HepG2 (cell line): ENCODE measurements around the gene CD300LD.

Source experiments
- AFF4 ChIP-seq: sonication (generic); formaldehyde crosslinking; IDR thresholded peaks from 2 replicates; pipeline ENCODE4 v1.4.0; 2020; ENCODE audit warnings: missing genetic modification reagents
- BRCA1 ChIP-seq: sonication (generic); formaldehyde crosslinking; IDR thresholded peaks from 2 replicates; pipeline ENCODE4 v1.4.0; 2020; ENCODE audit warnings: missing genetic modification reagents
- EED ChIP-seq: sonication (generic); formaldehyde crosslinking; IDR thresholded peaks from 2 replicates; pipeline ENCODE4 v1.5.0; 2020; ENCODE audit warnings: mild to moderate bottlenecking, missing genetic modification reagents
- FOXJ3 ChIP-seq: sonication (generic); formaldehyde crosslinking; IDR thresholded peaks from 2 replicates; pipeline ENCODE4 v1.4.0; 2020; ENCODE audit warnings: missing genetic modification reagents, mild to moderate bottlenecking, borderline replicate concordance
- HMG20A ChIP-seq: IDR thresholded peaks from 2 replicates; pipeline ENCODE4 v1.6.1; 2016; ENCODE audit warnings: borderline replicate concordance
- KDM2A ChIP-seq: sonication (generic); formaldehyde crosslinking; IDR thresholded peaks from 2 replicates; pipeline ENCODE4 v1.4.0; 2020; ENCODE audit warnings: low read depth, missing genetic modification reagents, borderline replicate concordance
- MLX ChIP-seq: IDR thresholded peaks from 2 replicates; pipeline ENCODE4 v1.6.1; 2016
- POLR2AphosphoS5 ChIP-seq: IDR thresholded peaks from 2 replicates; pipeline ENCODE4 v1.6.1; 2012; ENCODE audit warnings: low read depth, low read length
- REST ChIP-seq, 2 experiments: IDR thresholded peaks; 2 replicates each; pipeline ENCODE4 v1.6.1; 2011 to 2012; ENCODE audit warnings: low read length in 2 of 2, borderline replicate concordance in 1 of 2, low read depth in 1 of 2, mild to moderate bottlenecking in 1 of 2, moderate library complexity in 1 of 2
- TBX3 ChIP-seq: fragments of 450-650 bp; IDR thresholded peaks from 2 replicates; pipeline ENCODE4 v1.6.1; 2017; ENCODE audit warnings: antibody characterized with exemption, mild to moderate bottlenecking, inconsistent platforms, borderline replicate concordance
- ZFP1 ChIP-seq: IDR thresholded peaks from 2 replicates; pipeline ENCODE4 v1.6.1; 2016
- ZNF276 ChIP-seq: sonication (generic); formaldehyde crosslinking; IDR thresholded peaks from 2 replicates; pipeline ENCODE4 v1.4.0; 2020; ENCODE audit warnings: mild to moderate bottlenecking, low read depth, missing genetic modification reagents
- TF ChIP-seq, protein P1 (sequence below): IDR thresholded peaks from 2 replicates; pipeline ENCODE4 v1.6.1; 2012; ENCODE audit warnings: inconsistent platforms
- TF ChIP-seq, protein P2 (sequence below): sonication (generic); formaldehyde crosslinking; IDR thresholded peaks from 2 replicates; pipeline ENCODE4 v1.8.0; 2022; ENCODE audit warnings: missing genetic modification reagents, mild to moderate bottlenecking, inconsistent platforms, borderline replicate concordance

GRCh38 chr17:74544991-74545842 lies 46.9 kb downstream of the CD300LD start:
- TF ChIP-seq MLX (CRISPR knock-in tag), result no peak
- no peak for TF ChIP-seq ZFP1 (CRISPR knock-in tag)
- no peak for TF ChIP-seq ZNF276
- TF ChIP-seq HMG20A (CRISPR knock-in tag), result no peak
- TF ChIP-seq KDM2A (CRISPR knock-in tag), result no peak
- no peak for TF ChIP-seq REST (IDR thresholded peaks at IDR 0.05; ENCODE audit: borderline replicate concordance in 1 of 2, low read depth in 1 of 2, low read length in 2 of 2)
- TF ChIP-seq, protein P1, sequence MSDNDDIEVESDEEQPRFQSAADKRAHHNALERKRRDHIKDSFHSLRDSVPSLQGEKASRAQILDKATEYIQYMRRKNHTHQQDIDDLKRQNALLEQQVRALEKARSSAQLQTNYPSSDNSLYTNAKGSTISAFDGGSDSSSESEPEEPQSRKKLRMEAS, result no peak
- TF ChIP-seq BRCA1 (CRISPR knock-in tag), result no peak
- no peak for TF ChIP-seq FOXJ3 (CRISPR knock-in tag)
- TF ChIP-seq, protein P2, sequence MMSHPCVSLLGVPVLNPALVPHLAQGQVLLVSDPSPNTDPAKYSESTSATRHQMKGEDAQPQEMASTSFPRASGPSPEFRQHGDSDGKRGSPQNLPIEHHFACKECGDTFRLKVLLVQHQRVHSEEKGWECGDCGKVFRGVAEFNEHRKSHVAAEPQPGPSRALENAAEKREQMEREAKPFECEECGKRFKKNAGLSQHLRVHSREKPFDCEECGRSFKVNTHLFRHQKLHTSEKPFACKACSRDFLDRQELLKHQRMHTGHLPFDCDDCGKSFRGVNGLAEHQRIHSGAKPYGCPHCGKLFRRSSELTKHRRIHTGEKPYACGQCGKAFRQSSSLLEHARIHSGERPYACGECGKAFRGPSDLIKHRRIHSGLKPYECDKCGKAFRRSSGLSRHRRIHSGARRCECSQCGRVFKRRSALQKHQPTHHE (CRISPR knock-in tag), result no peak
- no peak for TF ChIP-seq POLR2AphosphoS5
- no peak for TF ChIP-seq TBX3
- no peak for TF ChIP-seq AFF4 (CRISPR knock-in tag)
- TF ChIP-seq EED (CRISPR knock-in tag), result no peak
